ENCODE measurements around the gene SLC4A4. TPM values are rescaled to one million over a fixed set of nuclear protein-coding genes. Genes with fewer than 3 reads are reported as not detected.

Gene SLC4A4
- polyA plus RNA-seq, 1 donor (not counting 4 experiments of a cell fraction or from before 2014, with no cell fraction given) = 0.29 TPM

- Histone ChIP-seq H3K9me3 (ENCODE audit: control insufficient read depth, low read depth, low read length) (no peaks in the 10 kb centered on the region), H2AFZ (ENCODE audit: control insufficient read depth, low read length) (no peak overlapping the region), H3K9me1 (ENCODE audit: control insufficient read depth, extremely low read depth, insufficient read depth, low read length) (no peaks in the 10 kb centered on the region), H3K27me3 (ENCODE audit: control insufficient read depth, extremely low read depth, insufficient read depth, low read length) (no peaks in the 10 kb centered on the region), H3K4me1 (ENCODE audit: control insufficient read depth, extremely low read depth, insufficient read depth, low read length) (no peaks in the 10 kb centered on the region), H3K79me2 (ENCODE audit: control insufficient read depth, insufficient read depth, low read length) (no peaks in the 10 kb centered on the region), H3K27ac (ENCODE audit: control insufficient read depth, insufficient read depth, low read length) (no peak overlapping the region), H3K36me3 (ENCODE audit: control insufficient read depth in 2 of 2, extremely low read depth in 1 of 2, insufficient read depth in 2 of 2, low read length in 2 of 2) (no peaks in the 10 kb centered on the region), H3K9ac (ENCODE audit: control insufficient read depth, extremely low read depth, insufficient read depth, low read length) (no peak overlapping the region), H4K20me1 (ENCODE audit: control insufficient read depth, extremely low read depth, insufficient read depth, low read length) (no peaks in the 10 kb centered on the region), H3K4me3 (ENCODE audit: control insufficient read depth in 2 of 3, extremely low read depth in 1 of 3, insufficient read depth in 2 of 3, low read depth in 1 of 3, low read length in 3 of 3) (no peak overlapping the region), H3K4me2 (ENCODE audit: control insufficient read depth, extremely low read depth, insufficient read depth, low read depth, low read length) (no peak overlapping the region)
- DNase-seq (ENCODE audit: low read depth, low spot score) (peak; percentile 5), FAIRE-seq (no peak)
- TF ChIP-seq, protein P1, sequence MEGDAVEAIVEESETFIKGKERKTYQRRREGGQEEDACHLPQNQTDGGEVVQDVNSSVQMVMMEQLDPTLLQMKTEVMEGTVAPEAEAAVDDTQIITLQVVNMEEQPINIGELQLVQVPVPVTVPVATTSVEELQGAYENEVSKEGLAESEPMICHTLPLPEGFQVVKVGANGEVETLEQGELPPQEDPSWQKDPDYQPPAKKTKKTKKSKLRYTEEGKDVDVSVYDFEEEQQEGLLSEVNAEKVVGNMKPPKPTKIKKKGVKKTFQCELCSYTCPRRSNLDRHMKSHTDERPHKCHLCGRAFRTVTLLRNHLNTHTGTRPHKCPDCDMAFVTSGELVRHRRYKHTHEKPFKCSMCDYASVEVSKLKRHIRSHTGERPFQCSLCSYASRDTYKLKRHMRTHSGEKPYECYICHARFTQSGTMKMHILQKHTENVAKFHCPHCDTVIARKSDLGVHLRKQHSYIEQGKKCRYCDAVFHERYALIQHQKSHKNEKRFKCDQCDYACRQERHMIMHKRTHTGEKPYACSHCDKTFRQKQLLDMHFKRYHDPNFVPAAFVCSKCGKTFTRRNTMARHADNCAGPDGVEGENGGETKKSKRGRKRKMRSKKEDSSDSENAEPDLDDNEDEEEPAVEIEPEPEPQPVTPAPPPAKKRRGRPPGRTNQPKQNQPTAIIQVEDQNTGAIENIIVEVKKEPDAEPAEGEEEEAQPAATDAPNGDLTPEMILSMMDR (optimal IDR thresholded peaks at IDR 0.05 in 1 of 3, IDR thresholded peaks at IDR 0.05 in 1 of 3, conservative IDR thresholded peaks at IDR 0.05 in 1 of 3; ENCODE audit: extremely low read depth in 1 of 3, insufficient read depth in 2 of 3, low read length in 3 of 3) = no peak
- no peak for TF ChIP-seq EZH2 (IDR thresholded peaks at IDR 0.05; ENCODE audit: low read length)
- dilution Hi-C loops (cut with MboI; ENCODE audit: extremely low pct_ligation_motif_present, low sequenced_read_pairs) = no loop called here
Measured at GRCh38 chr4:71456841-71457240, 118.0 kb downstream of the SLC4A4 start.

DNA sequence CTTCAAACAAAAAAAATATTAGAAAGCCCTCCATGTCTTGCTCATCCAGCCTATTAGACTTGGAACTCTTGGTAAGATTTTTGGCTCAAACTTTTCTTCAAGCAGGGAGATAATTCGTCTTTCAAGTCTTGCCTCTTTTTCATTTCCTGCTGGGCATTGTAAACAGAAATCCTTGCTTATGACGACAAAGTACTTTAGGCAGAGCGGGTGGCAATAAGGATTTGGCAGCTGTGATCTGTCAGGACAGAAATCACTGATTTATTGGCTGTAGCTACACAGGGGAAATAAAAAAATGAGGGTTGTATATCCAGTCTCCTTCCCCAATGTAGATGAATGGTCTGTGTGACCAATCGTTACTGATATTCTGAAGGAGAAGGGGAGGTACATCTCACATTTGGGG lies 121.6 kb downstream of the SLC4A4 start:
- no peak for DNase-seq (ENCODE audit: low read depth, low spot score)
- H3K4me2 ChIP-seq (ENCODE audit: control insufficient read depth, extremely low read depth, insufficient read depth, low read depth, low read length) = no peak overlapping the region

More for the DNA sequence above, 121.6 kb downstream of the SLC4A4 start:
- H3K36me3 ChIP-seq (ENCODE audit: control insufficient read depth in 2 of 2, extremely low read depth in 1 of 2, insufficient read depth in 2 of 2, low read length in 2 of 2) = no peaks in the 10 kb centered on the region
- H3K27ac ChIP-seq (ENCODE audit: control insufficient read depth, insufficient read depth, low read length) = no peak overlapping the region
- no peak overlapping the region for H2AFZ ChIP-seq (ENCODE audit: control insufficient read depth, low read length)
- TF ChIP-seq, protein P1 (optimal IDR thresholded peaks at IDR 0.05 in 1 of 3, IDR thresholded peaks at IDR 0.05 in 1 of 3, conservative IDR thresholded peaks at IDR 0.05 in 1 of 3; ENCODE audit: extremely low read depth in 1 of 3, insufficient read depth in 2 of 3, low read length in 3 of 3) = no peak
- no peak for TF ChIP-seq EZH2 (IDR thresholded peaks at IDR 0.05; ENCODE audit: low read length)
- no peaks in the 10 kb centered on the region for H3K27me3 ChIP-seq (ENCODE audit: control insufficient read depth, extremely low read depth, insufficient read depth, low read length)
- dilution Hi-C loops (cut with MboI; ENCODE audit: extremely low pct_ligation_motif_present, low sequenced_read_pairs) = no loop called here
- H3K4me3 ChIP-seq (ENCODE audit: control insufficient read depth in 2 of 3, extremely low read depth in 1 of 3, insufficient read depth in 2 of 3, low read depth in 1 of 3, low read length in 3 of 3) = no peak overlapping the region
- no peak for FAIRE-seq
- H3K79me2 ChIP-seq (ENCODE audit: control insufficient read depth, insufficient read depth, low read length) = no peaks in the 10 kb centered on the region
- H3K4me1 ChIP-seq (ENCODE audit: control insufficient read depth, extremely low read depth, insufficient read depth, low read length) = no peaks in the 10 kb centered on the region
- H3K9me1 ChIP-seq (ENCODE audit: control insufficient read depth, extremely low read depth, insufficient read depth, low read length) = no peaks in the 10 kb centered on the region
- H3K9me3 ChIP-seq (ENCODE audit: control insufficient read depth, low read depth, low read length) = no peaks in the 10 kb centered on the region
- H4K20me1 ChIP-seq (ENCODE audit: control insufficient read depth, extremely low read depth, insufficient read depth, low read length) = no peaks in the 10 kb centered on the region
- no peak overlapping the region for H3K9ac ChIP-seq (ENCODE audit: control insufficient read depth, extremely low read depth, insufficient read depth, low read length)
